HepG2 (cell line): Measurements from ENCODE around the gene MPP1. TPM values are rescaled to one million over a fixed set of nuclear protein-coding genes. Genes with fewer than 3 reads are reported as not detected.

Experiments
- ATAC-seq: fragments of 200-7000 bp; cut with Tn5 transposase; 3 replicates; pipeline ENCODE4 v1.9.1; 2020; ENCODE audit warnings: mild to moderate bottlenecking, moderate library complexity
- BruUV-seq: library from RNA; stranded (reverse); fragments of 400-500 nt; replicated peaks from 2 replicates; lab custom pipeline; 2021; lab: Mats Ljungman, UMichigan
- CTCF ChIA-PET: fragments of 300-600 bp; formaldehyde crosslinking; extraction: SDS; loops from one replicate; lab custom pipeline; 2021; ENCODE audit warnings: low total read pairs, inconsistent platforms, low intra/inter-chr PET ratio; lab: Yijun Ruan, JAX
- POLR2A ChIA-PET: fragments of 350-600 bp; sonication (Branson Sonifier 250); formaldehyde crosslinking; loops from one replicate; lab custom pipeline; 2020; ENCODE audit warnings: antibody characterized with exemption, inconsistent platforms; lab: Yijun Ruan, JAX
- DNase-seq: peaks from one replicate; pipeline ENCODE4 v3.0.0-alpha.2; 2015; ENCODE audit warnings: low spot score
- FAIRE-seq: peaks from 3 replicates; lab custom pipeline; 2011; peaks lifted over from hg19 to GRCh38; lab: Jason Lieb, UNC
- H2AFZ ChIP-seq: one replicate; pipeline ENCODE4 v1.6.1; 2011; ENCODE audit warnings: low read length, inconsistent platforms
- H3K27ac ChIP-seq: fragments of 300-600 bp; 3 replicates; pipeline ENCODE4 v1.8.0; 2011; ENCODE audit warnings: mixed run types, mild to moderate bottlenecking, mixed read lengths, low read length, inconsistent platforms; ENCODE audit not compliant: insufficient read depth; ENCODE audit errors: extremely low read length
- H3K27me3 ChIP-seq, 2 experiments: fragments of 200-600 bp in 1 of 2; 2 replicates in 1 of 2; 3 replicates in 1 of 2; pipeline versions ENCODE4 v1.6.0 to v1.8.0; 2011; ENCODE audit warnings: low read length in 2 of 2, mild to moderate bottlenecking in 2 of 2, moderate library complexity in 2 of 2, inconsistent platforms in 1 of 2; ENCODE audit not compliant: insufficient read depth in 2 of 2, control insufficient read depth in 1 of 2
- H3K36me3 ChIP-seq, 2 experiments: fragments of 200-600 bp in 1 of 2; replicated peaks in 1 of 2; 2 replicates in 1 of 2; 3 replicates in 1 of 2; pipeline versions ENCODE4 v1.5.1 to v1.8.0; 2011; ENCODE audit warnings: low read length in 2 of 2, inconsistent platforms in 1 of 2; ENCODE audit not compliant: insufficient read depth in 2 of 2, control insufficient read depth in 1 of 2
- H3K4me1 ChIP-seq: 2 replicates; pipeline ENCODE4 v1.5.1; 2012; ENCODE audit warnings: low read length, inconsistent platforms; ENCODE audit not compliant: insufficient read depth
- H3K4me2 ChIP-seq: 2 replicates; pipeline ENCODE4 v1.6.0; 2011; ENCODE audit warnings: low read depth, low read length, inconsistent platforms
- H3K4me3 ChIP-seq, 3 experiments: fragments of 200-600 bp in 1 of 3; sonication (generic), shearing (Covaris generic) in 1 of 3; replicated peaks in 1 of 3; 2 replicates each; pipeline ENCODE4 v1.5.1; 2011 to 2016; ENCODE audit warnings: low read length in 3 of 3, inconsistent platforms in 2 of 3, low read depth in 2 of 3, mild to moderate bottlenecking in 2 of 3, control low read depth in 1 of 3, mixed read lengths in 1 of 3; ENCODE audit not compliant: insufficient read depth in 1 of 3
- H3K79me2 ChIP-seq: one replicate; pipeline ENCODE4 v1.6.1; 2011; ENCODE audit warnings: low read length, inconsistent platforms; ENCODE audit not compliant: insufficient read depth
- H3K9ac ChIP-seq: 2 replicates; pipeline ENCODE4 v1.6.0; 2011; ENCODE audit warnings: mild to moderate bottlenecking, low read depth, low read length, inconsistent platforms; ENCODE audit not compliant: insufficient read depth
- H3K9me3 ChIP-seq: 2 replicates; pipeline ENCODE4 v1.5.1; 2012; ENCODE audit warnings: mild to moderate bottlenecking, low read length
- H4K20me1 ChIP-seq: 2 replicates; pipeline ENCODE4 v1.6.0; 2011; ENCODE audit warnings: inconsistent platforms, mild to moderate bottlenecking, low read length, moderate library complexity; ENCODE audit not compliant: insufficient read depth
- MAFF ChIP-seq: IDR thresholded peaks from 2 replicates; pipeline ENCODE4 v1.6.1; 2011; ENCODE audit warnings: low read depth, low read length, improper control_type of control experiment
- MIER2 ChIP-seq: IDR thresholded peaks from 2 replicates; pipeline ENCODE4 v1.6.1; 2016; ENCODE audit warnings: missing biosample characterization, missing genetic modification reagents
- MYNN ChIP-seq: sonication (generic); formaldehyde crosslinking; IDR thresholded peaks from 2 replicates; pipeline ENCODE4 v1.4.0; 2020; ENCODE audit warnings: mild to moderate bottlenecking, low read depth, missing genetic modification reagents
- NCOR1 ChIP-seq: fragments of 200-600 bp; sonication (generic); IDR thresholded peaks from 2 replicates; pipeline ENCODE4 v1.7.0; 2017; ENCODE audit warnings: antibody characterized with exemption, low read length, borderline replicate concordance
- TBL1XR1 ChIP-seq: fragments of 150-350 bp; IDR thresholded peaks from 2 replicates; pipeline ENCODE4 v1.6.1; 2014; ENCODE audit warnings: borderline replicate concordance, low read length; ENCODE audit not compliant: partially characterized antibody
- ZBTB7A ChIP-seq: sonication (generic); formaldehyde crosslinking; IDR thresholded peaks from 2 replicates; pipeline ENCODE4 v1.8.0; 2022; ENCODE audit warnings: mild to moderate bottlenecking, missing genetic modification reagents
- ZMYM4 ChIP-seq: sonication (generic); formaldehyde crosslinking; IDR thresholded peaks from 2 replicates; pipeline ENCODE4 v1.8.1; 2023; ENCODE audit warnings: mild to moderate bottlenecking, missing genetic modification reagents
- ZNF143 ChIP-seq: sonication (generic); formaldehyde crosslinking; IDR thresholded peaks from 2 replicates; pipeline ENCODE4 v1.4.0; 2020; ENCODE audit warnings: missing genetic modification reagents
- ZNF644 ChIP-seq: IDR thresholded peaks from 2 replicates; pipeline ENCODE4 v1.6.1; 2016; ENCODE audit warnings: low read depth
- WGBS: methylation state at CpG from one replicate; pipeline ENCODE4 v1.1.6; 2017; ENCODE audit warnings: low lambda C conversion rate; 5-methylcytosine and 5-hydroxymethylcytosine counted together
- in situ Hi-C: cut with HindIII; loops from 2 replicates; pipeline ENCODE4 v1.10.0; 2017; ENCODE audit warnings: low pct_unique_long_range_greater_than_20kb; ENCODE audit not compliant: extremely low pct_ligation_motif_present
- intact Hi-C: fragments of 100-400 bp; cut with micrococcal nuclease; formaldehyde crosslinking; loops from one replicate; pipeline ENCODE4 v1.10.0; 2022; ENCODE audit not compliant: unreplicated experiment
- polyA plus RNA-seq, 8 experiments: library from polyadenylated mRNA; depleted of rRNA in 3 of 8; stranded (reverse) in 7 of 8; unstranded in 1 of 8; fragments of >200 nt; fragmentation: Illumina TruSeq in 4 of 8; extraction: Trizol in 4 of 8; gene quantifications; 2 replicates each; pipeline versions ENCODE4 v1.2.1 to v1.2.3, GENCODE V29; 2011 to 2016; ENCODE audit warnings: low read depth in 4 of 8, missing spikeins in 1 of 8, mixed read lengths in 1 of 8; ENCODE audit not compliant: insufficient read depth in 1 of 8
- total RNA-seq, 5 experiments: library from RNA; depleted of rRNA; stranded (reverse); fragments of >200 nt; fragmentation: Illumina TruSeq; extraction: Trizol; gene quantifications; 2 replicates each; pipeline ENCODE4 v1.2.3, GENCODE V29; 2016; ENCODE audit warnings: low read depth in 1 of 5
- TF ChIP-seq, protein P1 (sequence below): sonication (generic); formaldehyde crosslinking; conservative IDR thresholded peaks from 2 replicates; pipeline ENCODE4 v1.4.0; 2020; ENCODE audit warnings: missing genetic modification reagents
- TF ChIP-seq, protein P2 (sequence below): sonication (generic); formaldehyde crosslinking; conservative IDR thresholded peaks from 2 replicates; pipeline ENCODE4 v1.4.0; 2020; ENCODE audit warnings: missing genetic modification reagents
- TF ChIP-seq, protein P3 (sequence below): IDR thresholded peaks from 2 replicates; pipeline ENCODE4 v1.6.1; 2016; ENCODE audit warnings: low read depth
- TF ChIP-seq, protein P4 (sequence below): sonication (generic); formaldehyde crosslinking; IDR thresholded peaks from 2 replicates; pipeline ENCODE4 v1.9.0; 2021; ENCODE audit warnings: missing genetic modification reagents, borderline replicate concordance
- TF ChIP-seq, protein P5 (sequence below): sonication (generic); IDR thresholded peaks from 2 replicates; pipeline ENCODE4 v1.6.1; 2016; ENCODE audit warnings: low read depth, borderline replicate concordance

The MPP1 gene
- total and polyA plus RNA-seq, 2 of the 13 experiments (the other 11 are each of a cell fraction or from before 2014, with no cell fraction given), result 7.8 to 8.1 TPM

DNA sequence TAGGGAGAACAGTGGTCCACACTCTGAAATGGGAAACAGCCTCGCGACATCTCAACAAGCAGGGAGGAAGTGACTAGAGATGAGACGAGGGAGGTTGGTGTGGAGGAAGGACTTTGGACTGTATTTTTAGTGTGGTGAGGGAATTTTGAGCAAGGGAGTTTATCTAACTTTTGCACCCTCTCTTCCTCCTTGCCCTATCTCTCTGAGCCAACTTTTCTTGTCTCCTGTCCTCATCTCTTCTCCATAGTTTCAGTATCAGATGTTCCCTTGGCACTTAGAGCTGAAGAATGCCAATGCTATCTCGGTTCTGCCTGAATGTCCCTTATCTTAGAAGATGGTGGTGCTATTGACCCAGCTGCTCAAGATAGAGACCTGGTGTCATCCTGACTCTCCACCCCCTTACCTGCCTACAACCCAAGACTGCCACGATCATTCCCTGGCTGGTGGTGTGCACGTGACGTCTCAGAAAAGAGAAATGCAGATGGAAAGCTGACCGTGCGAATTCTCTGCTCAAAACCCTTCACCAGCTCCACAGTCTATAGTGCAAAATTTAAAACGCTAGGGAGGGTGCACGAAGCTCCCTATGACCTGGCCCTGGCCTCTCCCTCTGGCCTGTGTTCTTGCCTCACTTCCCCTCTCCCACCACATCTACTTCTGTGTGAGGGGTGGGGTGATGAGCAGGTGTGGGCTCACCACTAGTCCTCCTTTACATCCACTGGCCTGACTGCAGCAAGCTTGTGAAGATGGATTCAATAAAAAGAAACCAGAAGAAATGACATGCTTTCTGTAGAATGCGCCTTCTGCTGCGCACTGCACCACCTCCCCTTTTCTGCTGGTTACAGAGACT is 20.9 kb downstream of the MPP1 start (continued):
- TF ChIP-seq, protein P1, sequence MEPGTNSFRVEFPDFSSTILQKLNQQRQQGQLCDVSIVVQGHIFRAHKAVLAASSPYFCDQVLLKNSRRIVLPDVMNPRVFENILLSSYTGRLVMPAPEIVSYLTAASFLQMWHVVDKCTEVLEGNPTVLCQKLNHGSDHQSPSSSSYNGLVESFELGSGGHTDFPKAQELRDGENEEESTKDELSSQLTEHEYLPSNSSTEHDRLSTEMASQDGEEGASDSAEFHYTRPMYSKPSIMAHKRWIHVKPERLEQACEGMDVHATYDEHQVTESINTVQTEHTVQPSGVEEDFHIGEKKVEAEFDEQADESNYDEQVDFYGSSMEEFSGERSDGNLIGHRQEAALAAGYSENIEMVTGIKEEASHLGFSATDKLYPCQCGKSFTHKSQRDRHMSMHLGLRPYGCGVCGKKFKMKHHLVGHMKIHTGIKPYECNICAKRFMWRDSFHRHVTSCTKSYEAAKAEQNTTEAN (CRISPR knock-in tag), result no peak
- no peak for TF ChIP-seq MYNN (CRISPR knock-in tag)
- TF ChIP-seq ZMYM4 (CRISPR knock-in tag), result no peak
- TF ChIP-seq MAFF, result 0 out of 2 replicates have a peak, but pooled peaks have one; percentile 4
- no peak for TF ChIP-seq ZBTB7A

DNA sequence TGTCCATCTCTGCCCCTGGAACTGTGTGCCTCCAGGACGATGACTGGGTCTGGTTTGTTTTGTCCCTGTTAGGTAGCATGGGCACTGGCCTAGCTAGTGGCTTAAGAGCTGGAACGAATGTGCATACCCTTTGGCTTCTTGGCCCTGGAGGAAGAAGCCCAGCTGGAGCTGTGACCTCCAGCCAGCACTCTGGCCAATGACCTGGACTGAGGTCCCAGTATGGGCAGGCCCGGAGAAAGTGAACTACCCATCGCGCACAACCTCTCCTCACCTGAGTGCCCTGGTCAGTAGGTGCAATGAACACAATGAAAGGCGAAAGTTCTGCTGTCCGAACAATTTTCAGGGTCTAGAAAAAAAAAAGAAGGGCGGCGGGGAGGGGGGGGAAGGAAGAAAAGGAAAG is 24.3 kb downstream of the MPP1 start:
- no peak for TF ChIP-seq NCOR1
- no peak for TF ChIP-seq ZNF644 (CRISPR knock-in tag)
- no peak for TF ChIP-seq ZNF143 (CRISPR knock-in tag)
- TF ChIP-seq, protein P2, sequence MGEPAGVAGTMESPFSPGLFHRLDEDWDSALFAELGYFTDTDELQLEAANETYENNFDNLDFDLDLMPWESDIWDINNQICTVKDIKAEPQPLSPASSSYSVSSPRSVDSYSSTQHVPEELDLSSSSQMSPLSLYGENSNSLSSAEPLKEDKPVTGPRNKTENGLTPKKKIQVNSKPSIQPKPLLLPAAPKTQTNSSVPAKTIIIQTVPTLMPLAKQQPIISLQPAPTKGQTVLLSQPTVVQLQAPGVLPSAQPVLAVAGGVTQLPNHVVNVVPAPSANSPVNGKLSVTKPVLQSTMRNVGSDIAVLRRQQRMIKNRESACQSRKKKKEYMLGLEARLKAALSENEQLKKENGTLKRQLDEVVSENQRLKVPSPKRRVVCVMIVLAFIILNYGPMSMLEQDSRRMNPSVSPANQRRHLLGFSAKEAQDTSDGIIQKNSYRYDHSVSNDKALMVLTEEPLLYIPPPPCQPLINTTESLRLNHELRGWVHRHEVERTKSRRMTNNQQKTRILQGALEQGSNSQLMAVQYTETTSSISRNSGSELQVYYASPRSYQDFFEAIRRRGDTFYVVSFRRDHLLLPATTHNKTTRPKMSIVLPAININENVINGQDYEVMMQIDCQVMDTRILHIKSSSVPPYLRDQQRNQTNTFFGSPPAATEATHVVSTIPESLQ (CRISPR knock-in tag), result no peak
- TF ChIP-seq, protein P3, sequence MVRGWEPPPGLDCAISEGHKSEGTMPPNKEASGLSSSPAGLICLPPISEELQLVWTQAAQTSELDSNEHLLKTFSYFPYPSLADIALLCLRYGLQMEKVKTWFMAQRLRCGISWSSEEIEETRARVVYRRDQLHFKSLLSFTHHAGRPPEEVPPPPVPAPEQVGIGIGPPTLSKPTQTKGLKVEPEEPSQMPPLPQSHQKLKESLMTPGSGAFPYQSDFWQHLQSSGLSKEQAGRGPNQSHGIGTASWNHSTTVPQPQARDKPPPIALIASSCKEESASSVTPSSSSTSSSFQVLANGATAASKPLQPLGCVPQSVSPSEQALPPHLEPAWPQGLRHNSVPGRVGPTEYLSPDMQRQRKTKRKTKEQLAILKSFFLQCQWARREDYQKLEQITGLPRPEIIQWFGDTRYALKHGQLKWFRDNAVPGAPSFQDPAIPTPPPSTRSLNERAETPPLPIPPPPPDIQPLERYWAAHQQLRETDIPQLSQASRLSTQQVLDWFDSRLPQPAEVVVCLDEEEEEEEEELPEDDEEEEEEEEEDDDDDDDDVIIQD (CRISPR knock-in tag), result no peak
- TF ChIP-seq TBL1XR1, result no peak
- TF ChIP-seq, protein P4, sequence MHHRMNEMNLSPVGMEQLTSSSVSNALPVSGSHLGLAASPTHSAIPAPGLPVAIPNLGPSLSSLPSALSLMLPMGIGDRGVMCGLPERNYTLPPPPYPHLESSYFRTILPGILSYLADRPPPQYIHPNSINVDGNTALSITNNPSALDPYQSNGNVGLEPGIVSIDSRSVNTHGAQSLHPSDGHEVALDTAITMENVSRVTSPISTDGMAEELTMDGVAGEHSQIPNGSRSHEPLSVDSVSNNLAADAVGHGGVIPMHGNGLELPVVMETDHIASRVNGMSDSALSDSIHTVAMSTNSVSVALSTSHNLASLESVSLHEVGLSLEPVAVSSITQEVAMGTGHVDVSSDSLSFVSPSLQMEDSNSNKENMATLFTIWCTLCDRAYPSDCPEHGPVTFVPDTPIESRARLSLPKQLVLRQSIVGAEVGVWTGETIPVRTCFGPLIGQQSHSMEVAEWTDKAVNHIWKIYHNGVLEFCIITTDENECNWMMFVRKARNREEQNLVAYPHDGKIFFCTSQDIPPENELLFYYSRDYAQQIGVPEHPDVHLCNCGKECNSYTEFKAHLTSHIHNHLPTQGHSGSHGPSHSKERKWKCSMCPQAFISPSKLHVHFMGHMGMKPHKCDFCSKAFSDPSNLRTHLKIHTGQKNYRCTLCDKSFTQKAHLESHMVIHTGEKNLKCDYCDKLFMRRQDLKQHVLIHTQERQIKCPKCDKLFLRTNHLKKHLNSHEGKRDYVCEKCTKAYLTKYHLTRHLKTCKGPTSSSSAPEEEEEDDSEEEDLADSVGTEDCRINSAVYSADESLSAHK (CRISPR knock-in tag), result no peak
- TF ChIP-seq, protein P5, sequence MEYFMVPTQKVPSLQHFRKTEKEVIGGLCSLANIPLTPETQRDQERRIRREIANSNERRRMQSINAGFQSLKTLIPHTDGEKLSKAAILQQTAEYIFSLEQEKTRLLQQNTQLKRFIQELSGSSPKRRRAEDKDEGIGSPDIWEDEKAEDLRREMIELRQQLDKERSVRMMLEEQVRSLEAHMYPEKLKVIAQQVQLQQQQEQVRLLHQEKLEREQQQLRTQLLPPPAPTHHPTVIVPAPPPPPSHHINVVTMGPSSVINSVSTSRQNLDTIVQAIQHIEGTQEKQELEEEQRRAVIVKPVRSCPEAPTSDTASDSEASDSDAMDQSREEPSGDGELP, result no peak
- TF ChIP-seq MIER2 (CRISPR knock-in tag), result no peak
- H3K79me2 ChIP-seq, result no peaks in the 10 kb centered on the region
- no peaks in the 10 kb centered on the region for H3K9me3 ChIP-seq
- no peak overlapping the region for H3K9ac ChIP-seq
- FAIRE-seq (no peak), DNase-seq (no peak), ATAC-seq (peak; percentile 17; the same call in 1 of the 3 replicates)
- no peak overlapping the region for H3K4me3 ChIP-seq
- no peak overlapping the region for H3K27ac ChIP-seq
- H3K4me2 ChIP-seq, result no peak overlapping the region
- POLR2A ChIA-PET, result no interaction called here
- WGBS, result 98% methylated on average over 8 of the region's 9 CpGs
- CTCF ChIA-PET, result no interaction called here
- H3K36me3 ChIP-seq, result peaks cover 0 to 3% of the 10 kb centered on the region in 2 experiments; a peak in 2 of 5 replicates
- H3K4me1 ChIP-seq, result peaks cover 8% of the 10 kb centered on the region
- in situ Hi-C loops (no loop called here), intact Hi-C loops (no loop called here)
- no TSS peak for BruUV-seq
- H4K20me1 ChIP-seq, result 0 out of 2 replicates have a peak, but pooled peaks cover 1% of the 10 kb centered on the region
- no peak overlapping the region for H2AFZ ChIP-seq
- H3K27me3 ChIP-seq, result no peaks in the 10 kb centered on the region
